IMR-90 (cell line): ENCODE data around the gene MPZL1. TPM values are rescaled to one million over a fixed set of nuclear protein-coding genes. Genes with fewer than 3 reads are reported as not detected.

Experiments
- ATAC-seq: fragments of 200-7000 bp; cut with Tn5 transposase; 2 replicates; pipeline ENCODE4 v1.9.1; 2020; ENCODE audit warnings: low read depth, mild to moderate bottlenecking, moderate library complexity
- BruUV-seq: library from RNA; stranded (reverse); fragments of 400-500 nt; replicated peaks from 2 replicates; lab custom pipeline; 2021; lab: Mats Ljungman, UMichigan
- CTCF ChIA-PET: fragments of 300-600 bp; formaldehyde crosslinking; extraction: SDS; loops from one replicate; lab custom pipeline; 2021; ENCODE audit warnings: antibody characterized with exemption; lab: Yijun Ruan, JAX
- POLR2A ChIA-PET: fragments of 300-600 bp; sonication (Branson Sonifier 250); formaldehyde crosslinking; loops from one replicate; lab custom pipeline; 2022; ENCODE audit warnings: antibody characterized with exemption; ENCODE audit not compliant: unreplicated experiment; lab: Charles Lee
- DNase-seq: peaks from one replicate; pipeline ENCODE4 v3.0.0; 2013
- H2AFZ ChIP-seq: replicated peaks from 2 replicates; pipeline ENCODE3; 2013; ENCODE audit warnings: low read length, mild to moderate bottlenecking; ENCODE audit not compliant: poor library complexity
- H2AK5ac ChIP-seq: 2 replicates; pipeline ENCODE4 v1.6.1; 2013; ENCODE audit warnings: low read depth, low read length, inconsistent platforms
- H2AK9ac ChIP-seq: replicated peaks from 2 replicates; pipeline ENCODE3; 2013; ENCODE audit warnings: mild to moderate bottlenecking, low read depth, low read length, moderate library complexity; ENCODE audit not compliant: poor library complexity
- H2BK120ac ChIP-seq: 2 replicates; pipeline ENCODE4 v1.6.1; 2013; ENCODE audit warnings: low read depth, low read length, inconsistent platforms
- H2BK15ac ChIP-seq: 3 replicates; pipeline ENCODE4 v1.6.1; 2013; ENCODE audit warnings: low read depth, low read length, inconsistent platforms
- H2BK20ac ChIP-seq: 2 replicates; pipeline ENCODE4 v1.6.1; 2013; ENCODE audit warnings: low read depth, mild to moderate bottlenecking, inconsistent platforms, low read length, moderate library complexity
- H2BK5ac ChIP-seq: 2 replicates; pipeline ENCODE4 v1.6.1; 2013; ENCODE audit warnings: mild to moderate bottlenecking, low read depth, low read length, inconsistent platforms; ENCODE audit not compliant: poor library complexity, severe bottlenecking
- H3K14ac ChIP-seq: replicated peaks from 2 replicates; pipeline ENCODE4 v1.6.1; 2013; ENCODE audit warnings: low read depth, low read length, inconsistent platforms
- H3K18ac ChIP-seq: 2 replicates; pipeline ENCODE4 v1.6.1; 2013; ENCODE audit warnings: low read depth, low read length, control low read depth
- H3K23ac ChIP-seq: 2 replicates; pipeline ENCODE4 v1.6.1; 2013; ENCODE audit warnings: low read depth, low read length, inconsistent platforms
- H3K27ac ChIP-seq: 2 replicates; pipeline ENCODE4 v1.5.1; 2013; ENCODE audit warnings: mild to moderate bottlenecking, control low read depth, low read length; ENCODE audit not compliant: insufficient read depth
- H3K27me3 ChIP-seq: 2 replicates; pipeline ENCODE4 v1.6.1; 2013; ENCODE audit warnings: low read length; ENCODE audit not compliant: control insufficient read depth, insufficient read depth
- H3K36me3 ChIP-seq: 2 replicates; pipeline ENCODE4 v1.6.1; 2013; ENCODE audit warnings: low read length, mixed read lengths; ENCODE audit not compliant: control insufficient read depth, insufficient read depth
- H3K4ac ChIP-seq: 2 replicates; pipeline ENCODE4 v1.6.1; 2013; ENCODE audit warnings: low read depth, low read length, inconsistent platforms
- H3K4me1 ChIP-seq: 2 replicates; pipeline ENCODE4 v1.6.1; 2013; ENCODE audit warnings: low read length, mixed read lengths; ENCODE audit not compliant: control insufficient read depth, insufficient read depth
- H3K4me2 ChIP-seq: 2 replicates; pipeline ENCODE4 v1.6.1; 2013; ENCODE audit warnings: low read depth, mild to moderate bottlenecking, control low read depth, low read length, moderate library complexity
- H3K4me3 ChIP-seq: 2 replicates; pipeline ENCODE4 v1.5.1; 2013; ENCODE audit warnings: low read depth, mild to moderate bottlenecking, control low read depth, low read length, moderate library complexity; ENCODE audit not compliant: insufficient read depth
- H3K56ac ChIP-seq: 2 replicates; pipeline ENCODE4 v1.6.1; 2013; ENCODE audit warnings: low read length, inconsistent platforms; ENCODE audit not compliant: insufficient read depth; ENCODE audit errors: extremely low read depth
- H3K79me1 ChIP-seq, 2 experiments: 2 replicates each; pipeline ENCODE4 v1.6.1; 2013; ENCODE audit warnings: low read length in 2 of 2, inconsistent platforms in 1 of 2, low read depth in 1 of 2
- H3K9ac ChIP-seq: 2 replicates; pipeline ENCODE4 v1.6.1; 2013; ENCODE audit warnings: low read depth, low read length, control low read depth
- H3K9me1 ChIP-seq: 2 replicates; pipeline ENCODE4 v1.6.1; 2013; ENCODE audit warnings: low read length, inconsistent platforms; ENCODE audit not compliant: insufficient read depth
- H3K9me3 ChIP-seq: 2 replicates; pipeline ENCODE4 v1.6.1; 2013; ENCODE audit warnings: low read length; ENCODE audit not compliant: control insufficient read depth, insufficient read depth
- H4K20me1 ChIP-seq: 2 replicates; pipeline ENCODE4 v1.6.1; 2013; ENCODE audit warnings: low read length, inconsistent platforms; ENCODE audit not compliant: insufficient read depth
- H4K5ac ChIP-seq: 2 replicates; pipeline ENCODE4 v1.6.1; 2013; ENCODE audit warnings: mild to moderate bottlenecking, low read depth, low read length, control low read depth
- H4K8ac ChIP-seq, 2 experiments: 2 replicates each; pipeline ENCODE4 v1.6.1; 2013; ENCODE audit warnings: low read depth in 2 of 2, low read length in 2 of 2, control low read depth in 1 of 2, inconsistent platforms in 1 of 2
- H4K91ac ChIP-seq: 2 replicates; pipeline ENCODE4 v1.6.1; 2013; ENCODE audit warnings: low read depth, low read length, inconsistent platforms; ENCODE audit not compliant: insufficient read depth
- CEBPB ChIP-seq: IDR thresholded peaks from 2 replicates; pipeline ENCODE4 v1.6.1; 2012; ENCODE audit warnings: low read depth, low read length, improper control_type of control experiment
- CHD1 ChIP-seq: IDR thresholded peaks from 2 replicates; pipeline ENCODE4 v1.6.1; 2012; ENCODE audit warnings: low read depth, low read length, improper control_type of control experiment
- MAFK ChIP-seq: IDR thresholded peaks from 2 replicates; pipeline ENCODE4 v1.6.1; 2012; ENCODE audit warnings: low read depth, low read length, improper control_type of control experiment
- NFE2L2 ChIP-seq: fragments of 150-350 bp; IDR thresholded peaks from 2 replicates; pipeline ENCODE4 v1.6.1; 2016; ENCODE audit warnings: low read depth, mild to moderate bottlenecking, low read length
- RFX5 ChIP-seq: IDR thresholded peaks from 2 replicates; pipeline ENCODE4 v1.8.0; 2012; ENCODE audit warnings: low read depth, mild to moderate bottlenecking, low read length, moderate library complexity
- SMC3 ChIP-seq: fragments of 150-350 bp; IDR thresholded peaks from 2 replicates; pipeline ENCODE4 v1.6.1; 2016; ENCODE audit warnings: low read depth, mild to moderate bottlenecking, antibody characterized with exemption, low read length, moderate library complexity
- USF2 ChIP-seq: fragments of 150-350 bp; IDR thresholded peaks from 2 replicates; pipeline ENCODE4 v1.6.1; 2017; ENCODE audit warnings: mild to moderate bottlenecking, antibody characterized with exemption, low read length, low read depth
- WGBS, 2 experiments: methylation state at CpG; one replicate each; pipeline versions ENCODE4 v1.1.5 to v1.1.7; 2013; ENCODE audit warnings: missing lambda C conversion rate in 2 of 2; ENCODE audit not compliant: insufficient read length in 1 of 2; ENCODE audit errors: extremely low coverage in 2 of 2; 5-methylcytosine and 5-hydroxymethylcytosine counted together
- dilution Hi-C: fragments of 300-500 bp; cut with HindIII; formaldehyde crosslinking; loops from one replicate; pipeline ENCODE4 v1.14.3; 2018; ENCODE audit warnings: low sequenced_read_pairs; ENCODE audit not compliant: unreplicated experiment
- in situ Hi-C: fragments of 300-500 bp; cut with MboI; formaldehyde crosslinking; loops from 3 replicates; pipeline ENCODE4 v1.14.3; 2019; ENCODE audit warnings: low sequenced_read_pairs, inconsistent platforms, mixed read lengths
- intact Hi-C: fragments of 100-400 bp; cut with micrococcal nuclease; formaldehyde crosslinking; loops from 2 replicates; pipeline ENCODE4 v1.10.0; 2022
- polyA plus RNA-seq, 3 experiments: library from polyadenylated mRNA; depleted of rRNA; stranded (reverse); fragments of >200 nt; gene quantifications; 2 replicates each; pipeline ENCODE4 v1.2.3, GENCODE V29; 2012; ENCODE audit warnings: low replicate concordance in 1 of 3
- total RNA-seq: library from RNA; depleted of rRNA; stranded (reverse); fragments of >200 nt; gene quantifications from 2 replicates; pipeline ENCODE4 v1.2.3, GENCODE V29; 2012

MPZL1 gene
- total and polyA plus RNA-seq, 2 of the 4 experiments (the other 2 are of a cell fraction): 55.3 to 87.3 TPM

- ChIA-PET POLR2A (no interaction called here), CTCF (interaction anchor here (0.6 to 1.6 kb wide), 3 partner anchors 9 to 29 kb away, joined by 3 to 7 read pairs (median 4); no protein-coding TSS in a partner anchor)
- intact Hi-C loops (loop anchor here (5.0 kb wide), 1 partner anchor 49 kb away; no protein-coding TSS in a partner anchor), in situ Hi-C loops (no loop called here), dilution Hi-C loops (no loop called here)
- Histone ChIP-seq H3K4me2 (no peak overlapping the region), H2BK15ac (no peak overlapping the region), H3K27me3 (no peaks in the 10 kb centered on the region), H3K9me3 (no peaks in the 10 kb centered on the region), H3K27ac (no peak overlapping the region), H4K20me1 (peaks cover 13% of the 10 kb centered on the region; the same call in 1 of the 2 replicates), H2BK120ac (no peak overlapping the region), H3K79me1 (peaks cover 21 to 43% of the 10 kb centered on the region in 2 experiments), H3K56ac (no peak overlapping the region), H3K4me1 (peaks cover 8% of the 10 kb centered on the region), H4K5ac (no peak overlapping the region), H3K18ac (0 out of 2 replicates have a peak overlapping the region, but pooled peaks have one; percentile 11), H2AFZ (no peak overlapping the region), H4K8ac (0 out of 4 replicates have a peak overlapping the region, but pooled peaks of 1 of the 2 experiments have one; percentile 46), H4K91ac (no peak overlapping the region), H3K9me1 (peaks cover 9% of the 10 kb centered on the region; the same call in 1 of the 2 replicates), H2BK20ac (peak overlapping the region; percentile 74; the same call in 1 of the 2 replicates), H3K36me3 (peaks cover 14% of the 10 kb centered on the region), H3K23ac (no peak overlapping the region; the same call in 1 of the 2 replicates), H2AK9ac (no peak overlapping the region), H2BK5ac (no peak overlapping the region), H2AK5ac (no peak overlapping the region), H3K4me3 (no peak overlapping the region), H3K4ac (0 out of 2 replicates have a peak overlapping the region, but pooled peaks have one; percentile 20), H3K14ac (no peak overlapping the region; the same call in 1 of the 2 replicates), H3K9ac (no peak overlapping the region)
- DNase-seq (no peak), ATAC-seq (no peak; the same call in 1 of the 2 replicates)
- no CpG with 5 or more reads among the region's 1 CpG for WGBS, 2 experiments
- no peak for TF ChIP-seq SMC3
- TF ChIP-seq NFE2L2: no peak
- no peak for TF ChIP-seq RFX5
- TF ChIP-seq CEBPB: no peak
- TF ChIP-seq USF2: no peak
- no peak for TF ChIP-seq MAFK
- no peak for TF ChIP-seq CHD1
- no TSS peak for BruUV-seq
Measured at GRCh38 chr1:167776616-167777268, 55.0 kb downstream of the MPZL1 start.
